K562 (cell line): ENCODE data around the gene EPB42. TPM values are rescaled to one million over a fixed set of nuclear protein-coding genes. Genes with fewer than 3 reads are reported as not detected.

ENCODE experiments used
- CBX5 ChIP-seq: IDR thresholded peaks from 2 replicates; pipeline ENCODE4 v1.6.1; 2014; ENCODE audit warnings: low read depth, borderline replicate concordance
- KDM4B ChIP-seq, 2 experiments: fragments of 450-650 bp in 1 of 2; sonication (generic) in 1 of 2; IDR thresholded peaks; 2 replicates each; pipeline ENCODE4 v1.6.1; 2016 to 2017; ENCODE audit warnings: borderline replicate concordance in 2 of 2, antibody characterized with exemption in 1 of 2, low read depth in 1 of 2, mild to moderate bottlenecking in 1 of 2
- MYBL2 ChIP-seq, 2 experiments: fragments of 450-650 bp in 1 of 2; sonication (generic) in 1 of 2; formaldehyde crosslinking in 1 of 2; IDR thresholded peaks; 2 replicates each; pipeline versions ENCODE4 v1.6.1 to v1.8.1; 2017 to 2022; ENCODE audit warnings: borderline replicate concordance in 1 of 2, inconsistent platforms in 1 of 2, low read depth in 1 of 2, mild to moderate bottlenecking in 1 of 2, missing genetic modification reagents in 1 of 2, moderate library complexity in 1 of 2
- POLR3G ChIP-seq: IDR thresholded peaks from 2 replicates; pipeline ENCODE4 v1.6.1; 2011; ENCODE audit not compliant: insufficient read length, insufficient replicate concordance; ENCODE audit errors: extremely low read depth
- RCOR1 ChIP-seq, 2 experiments: IDR thresholded peaks; 2 replicates each; pipeline ENCODE4 v1.6.1; 2012; ENCODE audit warnings: low read depth in 2 of 2, low read length in 2 of 2, borderline replicate concordance in 1 of 2, improper control_type of control experiment in 1 of 2
- SP2 ChIP-seq: IDR thresholded peaks from 2 replicates; pipeline ENCODE4 v1.6.1; 2011; ENCODE audit warnings: mild to moderate bottlenecking, low read depth, low read length, moderate library complexity; ENCODE audit not compliant: poor library complexity, severe bottlenecking; ENCODE audit errors: extremely low read depth
- SPI1 ChIP-seq: IDR thresholded peaks from 2 replicates; pipeline ENCODE4 v1.6.1; 2011; ENCODE audit warnings: low read depth, low read length, control low read depth, borderline replicate concordance
- ZFX ChIP-seq: sonication (generic); formaldehyde crosslinking; IDR thresholded peaks from 2 replicates; pipeline ENCODE4 v1.8.0; 2022; ENCODE audit warnings: mild to moderate bottlenecking, missing genetic modification reagents, moderate library complexity
- ZNF165 ChIP-seq: fragments of 250-450 bp; sonication (Bioruptor Pico); IDR thresholded peaks from 2 replicates; pipeline ENCODE4 v1.4.0; 2020; ENCODE audit warnings: borderline replicate concordance
- ZNF77 ChIP-seq: fragments of 250-450 bp; sonication (Bioruptor Pico); IDR thresholded peaks from 2 replicates; pipeline ENCODE4 v1.5.0; 2020
- ZNF778 ChIP-seq: fragments of 450-650 bp; formaldehyde crosslinking; IDR thresholded peaks from 2 replicates; pipeline ENCODE4 v1.4.0; 2020; ENCODE audit warnings: mild to moderate bottlenecking, moderate library complexity
- ZSCAN29 ChIP-seq: fragments of 450-650 bp; IDR thresholded peaks from 2 replicates; pipeline ENCODE4 v1.6.1; 2017
- polyA plus RNA-seq, 8 experiments: library from polyadenylated mRNA; depleted of rRNA in 4 of 8; stranded (reverse) in 5 of 8; unstranded in 3 of 8; fragments of >200 nt; fragmentation: Nextera tagmentation in 2 of 8; fragmentation: Illumina TruSeq in 1 of 8; extraction: Ambion mirVana in 2 of 8; extraction: Trizol in 1 of 8; gene quantifications; 2 replicates each; pipeline versions ENCODE4 v1.2.1 to v1.2.3, GENCODE V29; 2011 to 2014; ENCODE audit warnings: inconsistent platforms in 1 of 8, missing spikeins in 1 of 8
- total RNA-seq, 7 experiments: library from RNA; depleted of rRNA in 6 of 7; stranded (reverse); fragments of >200 nt in 6 of 7; fragmentation: Illumina TruSeq in 2 of 7; extraction: Trizol in 2 of 7; gene quantifications; 2 replicates each; pipeline versions ENCODE4 v1.2.1 to v1.2.3, GENCODE V29; 2011 to 2021; ENCODE audit warnings: low replicate concordance in 1 of 7
- TF ChIP-seq, protein P1 (sequence below): fragments of 450-650 bp; IDR thresholded peaks from 2 replicates; pipeline ENCODE4 v1.6.1; 2016; ENCODE audit warnings: low read depth, mild to moderate bottlenecking, moderate library complexity
- TF ChIP-seq, protein P2 (sequence below): fragments of 450-650 bp; IDR thresholded peaks from 2 replicates; pipeline ENCODE4 v1.6.1; 2016
- TF ChIP-seq, protein P3 (sequence below): sonication (generic); formaldehyde crosslinking; IDR thresholded peaks from 2 replicates; pipeline ENCODE4 v1.8.1; 2023; ENCODE audit warnings: mild to moderate bottlenecking, missing genetic modification reagents
- TF ChIP-seq, protein P4 (sequence below): sonication (generic); formaldehyde crosslinking; IDR thresholded peaks from 2 replicates; pipeline ENCODE4 v1.8.1; 2022; ENCODE audit warnings: missing genetic modification reagents
- TF ChIP-seq, protein P5 (sequence below): fragments of 450-650 bp; IDR thresholded peaks from 2 replicates; pipeline ENCODE4 v1.7.0; 2016; ENCODE audit warnings: borderline replicate concordance

Gene EPB42
- total and polyA plus RNA-seq, 9 of the 15 experiments (the other 6 are each of a cell fraction or from before 2014, with no cell fraction given): 0.38 to 2.3 (median 1.4) TPM

DNA sequence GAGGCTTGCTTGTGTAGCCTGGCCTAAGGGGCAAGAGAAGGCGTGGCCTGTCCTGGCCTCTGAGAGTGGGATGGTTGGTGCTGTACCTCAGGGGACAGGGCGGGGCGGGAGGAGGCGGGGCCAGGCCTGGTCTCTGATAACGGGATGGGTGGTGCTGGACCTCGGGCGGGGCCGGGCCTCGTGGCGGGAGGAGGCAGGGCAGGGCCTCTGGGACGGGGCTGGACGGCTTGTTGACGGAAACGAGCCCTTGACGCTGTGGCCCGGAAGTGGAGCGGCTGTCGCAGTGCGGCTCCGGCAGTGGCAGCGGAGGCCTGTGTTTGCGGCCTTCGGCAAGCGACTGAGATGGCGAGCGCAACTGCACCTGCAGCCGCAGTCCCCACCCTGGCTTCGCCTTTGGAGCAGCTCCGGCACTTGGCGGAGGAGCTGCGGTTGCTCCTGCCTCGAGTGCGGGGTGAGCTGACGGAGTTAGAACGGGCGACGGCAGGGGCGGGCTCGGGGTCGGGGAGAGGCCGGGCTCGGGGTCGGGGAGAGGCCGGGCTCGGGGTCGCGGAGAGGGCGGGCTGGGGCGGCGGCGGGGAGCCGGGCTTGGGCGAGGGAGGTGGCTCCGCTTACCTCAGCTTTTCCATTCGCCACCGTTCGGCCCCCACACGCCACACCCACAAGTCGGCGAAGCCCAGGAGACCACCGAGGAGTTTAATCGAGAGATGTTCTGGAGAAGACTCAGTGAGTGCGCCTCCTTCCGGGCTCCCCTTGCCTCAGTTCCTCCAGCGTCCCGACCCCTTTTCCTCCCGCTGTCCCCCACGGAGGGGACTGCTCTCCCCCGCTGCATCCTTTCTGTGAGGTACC, 35.4 kb downstream of the EPB42 start, which contains the start of gene CCNDBP1 (continued):
- TF ChIP-seq, protein P1, sequence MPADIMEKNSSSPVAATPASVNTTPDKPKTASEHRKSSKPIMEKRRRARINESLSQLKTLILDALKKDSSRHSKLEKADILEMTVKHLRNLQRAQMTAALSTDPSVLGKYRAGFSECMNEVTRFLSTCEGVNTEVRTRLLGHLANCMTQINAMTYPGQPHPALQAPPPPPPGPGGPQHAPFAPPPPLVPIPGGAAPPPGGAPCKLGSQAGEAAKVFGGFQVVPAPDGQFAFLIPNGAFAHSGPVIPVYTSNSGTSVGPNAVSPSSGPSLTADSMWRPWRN: no peak
- TF ChIP-seq, protein P2, sequence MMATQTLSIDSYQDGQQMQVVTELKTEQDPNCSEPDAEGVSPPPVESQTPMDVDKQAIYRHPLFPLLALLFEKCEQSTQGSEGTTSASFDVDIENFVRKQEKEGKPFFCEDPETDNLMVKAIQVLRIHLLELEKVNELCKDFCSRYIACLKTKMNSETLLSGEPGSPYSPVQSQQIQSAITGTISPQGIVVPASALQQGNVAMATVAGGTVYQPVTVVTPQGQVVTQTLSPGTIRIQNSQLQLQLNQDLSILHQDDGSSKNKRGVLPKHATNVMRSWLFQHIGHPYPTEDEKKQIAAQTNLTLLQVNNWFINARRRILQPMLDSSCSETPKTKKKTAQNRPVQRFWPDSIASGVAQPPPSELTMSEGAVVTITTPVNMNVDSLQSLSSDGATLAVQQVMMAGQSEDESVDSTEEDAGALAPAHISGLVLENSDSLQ: peak; percentile 77
- TF ChIP-seq ZNF77 (no peak), SPI1 (peak; percentile 52; the same call in 1 of the 2 replicates), ZNF165 (no peak), ZSCAN29 (no peak), KDM4B (IDR thresholded peaks at IDR 0.05; ENCODE audit: borderline replicate concordance in 2 of 2, low read depth in 1 of 2) (peak in 1 of 2 experiments; percentile 65; a peak in 1 of 4 replicates), POLR3G (no peak), MYBL2 (IDR thresholded peaks at IDR 0.05; ENCODE audit: low read depth) (no peak), MYBL2 (CRISPR knock-in tag; IDR thresholded peaks at IDR 0.05; ENCODE audit: borderline replicate concordance) (no peak), RCOR1 (IDR thresholded peaks at IDR 0.05; ENCODE audit: borderline replicate concordance in 1 of 2, low read depth in 2 of 2, low read length in 2 of 2) (peak in 1 of 2 experiments; percentile 83; a peak in 2 of 4 replicates), ZNF778 (CRISPR knock-in tag) (no peak), CBX5 (no peak), ZFX (CRISPR knock-in tag) (peak; percentile 97), SP2 (no peak)
- TF ChIP-seq, protein P3, sequence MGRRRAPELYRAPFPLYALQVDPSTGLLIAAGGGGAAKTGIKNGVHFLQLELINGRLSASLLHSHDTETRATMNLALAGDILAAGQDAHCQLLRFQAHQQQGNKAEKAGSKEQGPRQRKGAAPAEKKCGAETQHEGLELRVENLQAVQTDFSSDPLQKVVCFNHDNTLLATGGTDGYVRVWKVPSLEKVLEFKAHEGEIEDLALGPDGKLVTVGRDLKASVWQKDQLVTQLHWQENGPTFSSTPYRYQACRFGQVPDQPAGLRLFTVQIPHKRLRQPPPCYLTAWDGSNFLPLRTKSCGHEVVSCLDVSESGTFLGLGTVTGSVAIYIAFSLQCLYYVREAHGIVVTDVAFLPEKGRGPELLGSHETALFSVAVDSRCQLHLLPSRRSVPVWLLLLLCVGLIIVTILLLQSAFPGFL: no peak
- TF ChIP-seq, protein P4, sequence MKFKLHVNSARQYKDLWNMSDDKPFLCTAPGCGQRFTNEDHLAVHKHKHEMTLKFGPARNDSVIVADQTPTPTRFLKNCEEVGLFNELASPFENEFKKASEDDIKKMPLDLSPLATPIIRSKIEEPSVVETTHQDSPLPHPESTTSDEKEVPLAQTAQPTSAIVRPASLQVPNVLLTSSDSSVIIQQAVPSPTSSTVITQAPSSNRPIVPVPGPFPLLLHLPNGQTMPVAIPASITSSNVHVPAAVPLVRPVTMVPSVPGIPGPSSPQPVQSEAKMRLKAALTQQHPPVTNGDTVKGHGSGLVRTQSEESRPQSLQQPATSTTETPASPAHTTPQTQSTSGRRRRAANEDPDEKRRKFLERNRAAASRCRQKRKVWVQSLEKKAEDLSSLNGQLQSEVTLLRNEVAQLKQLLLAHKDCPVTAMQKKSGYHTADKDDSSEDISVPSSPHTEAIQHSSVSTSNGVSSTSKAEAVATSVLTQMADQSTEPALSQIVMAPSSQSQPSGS (CRISPR knock-in tag): 0 out of 2 replicates have a peak, but pooled peaks have one; percentile 40
- TF ChIP-seq, protein P5, sequence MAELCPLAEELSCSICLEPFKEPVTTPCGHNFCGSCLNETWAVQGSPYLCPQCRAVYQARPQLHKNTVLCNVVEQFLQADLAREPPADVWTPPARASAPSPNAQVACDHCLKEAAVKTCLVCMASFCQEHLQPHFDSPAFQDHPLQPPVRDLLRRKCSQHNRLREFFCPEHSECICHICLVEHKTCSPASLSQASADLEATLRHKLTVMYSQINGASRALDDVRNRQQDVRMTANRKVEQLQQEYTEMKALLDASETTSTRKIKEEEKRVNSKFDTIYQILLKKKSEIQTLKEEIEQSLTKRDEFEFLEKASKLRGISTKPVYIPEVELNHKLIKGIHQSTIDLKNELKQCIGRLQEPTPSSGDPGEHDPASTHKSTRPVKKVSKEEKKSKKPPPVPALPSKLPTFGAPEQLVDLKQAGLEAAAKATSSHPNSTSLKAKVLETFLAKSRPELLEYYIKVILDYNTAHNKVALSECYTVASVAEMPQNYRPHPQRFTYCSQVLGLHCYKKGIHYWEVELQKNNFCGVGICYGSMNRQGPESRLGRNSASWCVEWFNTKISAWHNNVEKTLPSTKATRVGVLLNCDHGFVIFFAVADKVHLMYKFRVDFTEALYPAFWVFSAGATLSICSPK: no peak
